Measurements from ENCODE around the gene SPATS2. TPM values are rescaled to one million over a fixed set of nuclear protein-coding genes. Genes with fewer than 3 reads are reported as not detected.

Gene SPATS2
- total RNA-seq, 1 experiment from 2014 or later = 74.2 TPM

- no TSS peak for BruUV-seq (replicated peaks)
- no peak overlapping the region for H3K4me3 ChIP-seq (replicated peaks in 1 of 2; ENCODE audit: low read depth in 1 of 2, low read length in 2 of 2)
- no peaks in the 10 kb centered on the region; the same call in 1 of the 2 replicates for H3K79me2 ChIP-seq (ENCODE audit: insufficient read depth, low read length)
- H3K36me3 ChIP-seq (ENCODE audit: control insufficient read depth in 1 of 2, insufficient read depth in 2 of 2, low read length in 2 of 2) = peaks cover 12 to 25% of the 10 kb centered on the region in 2 experiments; a peak in 3 of 4 replicates
- no peaks in the 10 kb centered on the region for H3K9me3 ChIP-seq (ENCODE audit: control insufficient read depth in 1 of 2, insufficient read depth in 1 of 2, low read depth in 1 of 2, low read length in 2 of 2)
- DNase-seq (ENCODE audit: low read depth, low spot score) (no peak), ATAC-seq (no peak)
- H2AFZ ChIP-seq (ENCODE audit: low read depth, low read length, poor library complexity, severe bottlenecking) = no peak overlapping the region
- no peaks in the 10 kb centered on the region for H3K9me2 ChIP-seq (ENCODE audit: insufficient read depth)
- RAD21 ChIA-PET (ENCODE audit: low non-redundant PET in 1 of 2, low total read pairs in 2 of 2, uncharacterized antibody in 2 of 2, unreplicated experiment in 2 of 2) = no interaction called here
- TF ChIP-seq POLR2AphosphoS5 (IDR thresholded peaks at IDR 0.05; ENCODE audit: low read depth, low read length) = no peak
- no peak for TF ChIP-seq MAX (IDR thresholded peaks at IDR 0.05)
- H3K9ac ChIP-seq (ENCODE audit: low read length) = no peak overlapping the region
- intact Hi-C loops (cut with micrococcal nuclease) = no loop called here
- H3K4me1 ChIP-seq (ENCODE audit: control insufficient read depth in 1 of 2, insufficient read depth in 2 of 2, low read length in 2 of 2) = peaks cover 21 to 22% of the 10 kb centered on the region in 2 experiments
- POLR2A ChIA-PET = interaction anchor here (1.0 kb wide), 2 partner anchors 9 to 11 kb away, joined by 3 to 4 read pairs; no protein-coding TSS in a partner anchor
- H3K4me2 ChIP-seq (ENCODE audit: low read length) = no peak overlapping the region
- no peaks in the 10 kb centered on the region for H3K27me3 ChIP-seq (ENCODE audit: insufficient read depth, low read length)
- CTCF ChIA-PET = interaction anchor here (1.2 kb wide), 1 partner anchor 88 kb away, joined by 3 read pairs; no protein-coding TSS in a partner anchor
- H4K20me1 ChIP-seq (ENCODE audit: insufficient read depth) = no peaks in the 10 kb centered on the region
- H3K27ac ChIP-seq (ENCODE audit: low read depth, low read length) = peak overlapping the region; percentile 23; the same call in 1 of the 2 replicates
Measured at GRCh38 chr12:49496417-49497360, 129.4 kb downstream of the SPATS2 start.

GRCh38 chr12:49501895-49502294 lies 134.6 kb downstream of the SPATS2 start:
- POLR2A ChIA-PET = interaction anchor here (1.2 to 2.3 kb wide), 2 partner anchors 10 to 11 kb away, joined by 3 to 6 read pairs; no protein-coding TSS in a partner anchor
- Histone ChIP-seq H3K4me1 (ENCODE audit: control insufficient read depth in 1 of 2, insufficient read depth in 2 of 2, low read length in 2 of 2) (peaks cover 58 to 60% of the 10 kb centered on the region in 2 experiments), H3K27ac (ENCODE audit: low read depth, low read length) (peak overlapping the region; percentile 95), H3K9ac (ENCODE audit: low read length) (peak overlapping the region; percentile 7; the same call in 1 of the 2 replicates), H3K9me3 (ENCODE audit: control insufficient read depth in 1 of 2, insufficient read depth in 1 of 2, low read depth in 1 of 2, low read length in 2 of 2) (no peaks in the 10 kb centered on the region), H4K20me1 (ENCODE audit: insufficient read depth) (no peaks in the 10 kb centered on the region), H3K36me3 (ENCODE audit: control insufficient read depth in 1 of 2, insufficient read depth in 2 of 2, low read length in 2 of 2) (peaks cover 4 to 25% of the 10 kb centered on the region in 2 experiments; a peak in 3 of 4 replicates), H3K4me3 (replicated peaks in 1 of 2; ENCODE audit: low read depth in 1 of 2, low read length in 2 of 2) (no peak overlapping the region), H3K79me2 (ENCODE audit: insufficient read depth, low read length) (no peaks in the 10 kb centered on the region), H3K27me3 (ENCODE audit: insufficient read depth, low read length) (no peaks in the 10 kb centered on the region), H3K9me2 (ENCODE audit: insufficient read depth) (no peaks in the 10 kb centered on the region), H3K4me2 (ENCODE audit: low read length) (no peak overlapping the region), H2AFZ (ENCODE audit: low read depth, low read length, poor library complexity, severe bottlenecking) (no peak overlapping the region)
- no peak for DNase-seq (ENCODE audit: low read depth, low spot score)
- TF ChIP-seq EZH2phosphoT487 (IDR thresholded peaks at IDR 0.05; ENCODE audit: borderline replicate concordance) = no peak
- TF ChIP-seq POLR2AphosphoS5 (IDR thresholded peaks at IDR 0.05; ENCODE audit: low read depth, low read length) = no peak
- TF ChIP-seq YY1 (IDR thresholded peaks at IDR 0.05; ENCODE audit: extremely low read depth, insufficient replicate concordance, low read depth, low read length) = no peak
- TF ChIP-seq ZBTB33 (IDR thresholded peaks at IDR 0.05; ENCODE audit: extremely low read depth, insufficient replicate concordance, low read length) = no peak
- no peak for TF ChIP-seq JUND (IDR thresholded peaks at IDR 0.05)
- TF ChIP-seq FOSL1 (IDR thresholded peaks at IDR 0.05; ENCODE audit: low read depth) = no peak; the same call in 1 of the 2 replicates
- TF ChIP-seq ATF3 (IDR thresholded peaks at IDR 0.05) = no peak
- TF ChIP-seq CTCF (IDR thresholded peaks at IDR 0.05 in 2 of 3, conservative IDR thresholded peaks at IDR 0.05 in 1 of 3; ENCODE audit: borderline replicate concordance in 1 of 3, insufficient read depth in 1 of 3, low read depth in 2 of 3, low read length in 2 of 3) = no peak
- no peak for TF ChIP-seq EZH2 (IDR thresholded peaks at IDR 0.05)
- no peak for TF ChIP-seq SRF (IDR thresholded peaks at IDR 0.05; ENCODE audit: low read depth)
- intact Hi-C loops (cut with micrococcal nuclease) = no loop called here
- no TSS peak for BruUV-seq (replicated peaks)
- no peak for ATAC-seq
- RAD21 ChIA-PET (ENCODE audit: low non-redundant PET in 1 of 2, low total read pairs in 2 of 2, uncharacterized antibody in 2 of 2, unreplicated experiment in 2 of 2) = interaction anchor here in 1 of 2 experiments (0.8 kb wide), 1 partner anchor 143 kb away, joined by 4 read pairs; no protein-coding TSS in a partner anchor
- CTCF ChIA-PET = no interaction called here
